ENCODE measurements around the gene NME7.
"Not testable (repeated sequence)": the region's sequence is repeated elsewhere in the genome, so short reads cannot be mapped to it uniquely, and the experiment has no call there.

Gene NME7

GRCh38 chr1:169126335-169126734 lies 241.3 kb downstream of the NME7 start:
- no peak for DNase-seq (ENCODE audit: low spot score)

- DNase-seq (ENCODE audit: low spot score) = not testable (repeated sequence)
These were observed 242.0 kb downstream of the NME7 start for GRCh38 chr1:169125597-169125996.

DNA sequence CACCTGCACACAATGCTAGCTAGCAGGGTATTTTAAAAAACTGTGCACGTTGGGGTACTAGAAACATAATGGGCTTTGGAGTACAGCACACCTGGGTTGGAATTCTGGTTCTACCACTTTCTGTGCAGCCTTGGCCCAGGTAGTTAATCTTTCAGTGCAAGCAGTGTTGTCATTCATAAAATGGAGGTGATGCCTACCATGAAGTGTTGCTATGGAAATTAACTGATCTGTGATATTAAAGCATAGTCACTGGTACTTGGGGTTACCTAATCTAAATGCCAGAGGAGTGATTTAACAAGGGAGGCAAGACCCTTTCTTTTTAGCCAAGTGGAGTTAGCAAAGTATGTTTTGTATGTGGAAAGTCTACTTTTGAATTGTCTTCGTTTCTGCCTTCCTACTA lies 243.1 kb downstream of the NME7 start:
- DNase-seq (ENCODE audit: low spot score) = no peak

- DNase-seq (ENCODE audit: low spot score) = no peak
These were observed 244.6 kb downstream of the NME7 start for GRCh38 chr1:169122976-169123375.

DNA sequence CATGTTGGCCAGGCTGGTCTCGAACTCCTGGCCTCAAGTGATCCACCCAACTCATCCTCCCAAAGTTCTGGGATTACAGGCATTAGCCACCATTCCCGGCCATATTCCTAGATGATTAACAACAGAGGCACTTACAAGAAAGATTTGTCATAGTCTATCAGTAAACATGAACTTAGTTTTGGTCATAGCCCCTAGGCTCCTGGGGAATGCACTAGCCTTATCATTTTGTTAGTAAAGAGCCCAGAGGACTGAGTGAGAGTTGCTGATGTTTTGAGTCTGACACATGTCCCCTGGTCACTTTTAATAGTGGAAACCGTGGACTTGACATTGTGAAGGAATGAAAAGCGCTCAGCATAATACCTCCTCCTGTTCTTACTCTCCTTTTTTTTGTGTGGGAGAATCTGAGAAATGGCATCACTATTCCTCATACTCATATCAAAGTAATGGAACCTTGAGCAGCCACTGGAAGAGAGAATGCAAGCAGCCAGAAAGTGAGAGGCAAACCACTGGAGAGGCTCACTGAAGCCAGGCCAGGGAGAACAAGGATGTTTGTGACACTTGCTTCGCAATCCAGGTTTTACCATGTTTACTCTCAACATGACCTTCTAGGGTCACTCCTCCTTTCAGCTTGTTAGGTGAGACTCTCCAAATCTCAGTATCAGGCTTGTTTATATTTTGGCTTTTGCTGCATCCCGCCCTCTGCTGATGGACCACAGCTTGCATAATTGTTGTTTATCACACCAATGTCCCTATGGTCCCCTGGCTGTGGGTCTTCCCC lies 246.3 kb downstream of the NME7 start:
- DNase-seq (ENCODE audit: low spot score) = no peak

DNA sequence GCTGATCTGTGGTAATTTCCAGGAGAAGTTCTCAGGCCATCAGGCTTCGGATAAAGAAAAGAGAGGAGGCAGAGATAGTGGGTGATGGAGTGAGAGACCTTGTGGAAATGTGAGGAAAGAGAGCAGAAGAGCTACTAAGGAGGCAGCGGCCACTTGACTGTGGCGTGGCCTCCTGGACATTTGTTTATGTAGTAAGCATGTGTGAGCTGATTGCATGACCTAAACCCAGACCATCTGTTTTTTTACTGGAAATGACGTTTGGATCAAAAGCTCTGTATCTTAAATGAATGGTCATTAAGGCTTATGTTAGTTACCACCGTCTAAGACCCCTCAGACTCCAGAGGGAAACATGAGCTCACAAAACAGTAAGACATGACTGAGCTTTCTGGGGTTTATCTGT lies 247.5 kb downstream of the NME7 start:
- no peak for DNase-seq (ENCODE audit: low spot score)

GRCh38 chr1:169119405-169119804 lies 248.2 kb downstream of the NME7 start:
- DNase-seq (ENCODE audit: low spot score) = no peak

DNA sequence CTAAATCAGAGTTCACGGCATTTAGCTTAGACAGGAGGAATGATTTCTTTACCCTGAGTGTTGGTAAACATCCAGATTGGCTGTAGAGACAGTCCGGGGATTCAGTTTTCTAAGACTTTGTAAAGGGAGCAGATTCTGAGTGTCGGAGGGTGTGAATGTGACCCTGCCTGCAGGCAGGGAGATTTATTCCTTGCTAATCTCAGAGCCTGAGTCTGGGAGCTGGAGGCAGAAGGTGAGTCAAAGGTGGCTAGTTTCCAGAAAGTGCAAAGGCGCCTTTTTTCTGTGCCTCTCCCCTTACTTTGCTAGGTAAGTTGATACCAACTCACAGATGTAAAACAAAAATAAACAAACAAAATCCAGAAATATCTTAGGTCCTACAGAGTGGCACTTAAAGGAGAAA lies 249.4 kb downstream of the NME7 start:
- no peak for DNase-seq (ENCODE audit: low spot score)

GRCh38 chr1:169117599-169117998 lies 250.0 kb downstream of the NME7 start:
- no peak for DNase-seq (ENCODE audit: low spot score)

DNA sequence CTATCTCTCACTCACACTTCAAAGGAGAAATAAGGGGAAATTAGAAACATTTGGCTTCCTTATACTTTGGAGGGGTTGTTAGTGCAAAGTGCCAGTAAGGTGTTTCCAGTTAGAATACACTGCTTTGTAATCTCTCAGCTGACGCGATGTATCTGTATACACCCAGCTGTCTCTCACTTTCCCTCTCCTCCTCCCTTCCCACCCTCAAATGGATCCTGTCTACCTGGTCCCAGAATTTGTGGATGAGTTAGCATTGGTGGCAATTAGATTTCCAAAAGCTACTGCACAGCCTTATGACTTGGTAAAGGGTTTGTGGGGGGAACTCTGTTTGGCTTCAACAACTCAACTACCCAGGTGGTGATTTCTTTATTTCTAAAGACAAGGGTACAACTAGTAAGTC lies 250.6 kb downstream of the NME7 start:
- no peak for DNase-seq (ENCODE audit: low spot score)

DNA sequence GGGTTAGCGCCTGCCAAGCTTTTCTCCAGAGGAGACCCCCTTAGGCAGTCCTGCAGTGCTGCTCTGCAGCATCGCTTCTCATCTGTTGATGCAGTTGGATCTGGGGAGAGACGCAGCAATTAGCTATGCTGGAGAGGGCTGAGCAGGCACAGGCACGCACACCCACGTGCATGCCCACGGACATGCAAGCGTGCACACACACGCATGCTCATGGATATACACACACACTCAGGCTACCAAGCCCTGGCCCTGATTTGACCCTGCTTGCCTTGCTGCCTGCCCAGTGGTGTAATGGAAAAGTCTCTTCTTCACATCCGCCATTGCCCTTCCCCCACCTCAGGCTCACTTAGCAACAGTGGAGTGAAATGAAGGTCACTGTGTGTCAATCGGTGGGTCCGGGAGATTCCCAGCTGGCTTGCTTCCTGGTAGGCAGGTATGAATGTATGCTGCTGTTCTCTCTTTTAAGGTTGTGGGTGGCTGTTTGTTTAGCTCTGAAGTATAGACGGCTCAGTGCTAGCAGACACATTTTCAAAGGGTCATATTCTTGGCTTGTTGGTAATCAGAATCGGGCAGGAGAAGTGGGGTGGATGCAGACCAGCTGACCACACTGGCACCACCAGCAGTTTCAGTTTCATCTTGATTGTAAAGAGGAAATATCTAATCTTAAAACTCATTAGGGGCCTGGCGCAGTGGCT lies 251.6 kb downstream of the NME7 start:
- no peak for DNase-seq (ENCODE audit: low spot score)

DNA sequence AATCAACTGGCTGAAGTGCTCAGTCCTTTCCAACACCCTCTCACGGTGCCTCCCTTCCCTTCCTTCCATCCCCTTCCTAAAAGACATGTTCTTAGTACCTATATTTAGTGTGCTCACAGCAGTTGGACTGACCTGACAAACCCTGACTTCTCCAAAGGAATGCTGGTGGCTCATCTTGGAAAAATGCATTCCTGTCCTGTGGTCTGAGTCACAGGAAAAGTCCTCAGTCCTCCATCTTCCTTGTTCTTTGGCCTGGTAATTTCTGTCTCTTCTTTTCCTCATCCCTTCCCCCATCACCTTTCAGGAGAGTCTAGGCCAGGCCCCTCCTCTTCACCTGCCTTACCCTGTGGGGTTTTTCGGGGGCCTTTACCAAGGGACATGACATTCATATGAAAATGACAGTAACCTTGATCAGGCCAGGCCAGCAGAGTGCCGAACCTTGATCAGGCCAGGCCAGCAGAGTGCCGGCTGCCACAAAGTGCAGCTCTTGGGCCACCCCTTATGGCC lies 253.9 kb downstream of the NME7 start:
- DNase-seq (ENCODE audit: low spot score) = no peak

GRCh38 chr1:169112241-169112640 lies 255.4 kb downstream of the NME7 start:
- DNase-seq (ENCODE audit: low spot score) = no peak

DNA sequence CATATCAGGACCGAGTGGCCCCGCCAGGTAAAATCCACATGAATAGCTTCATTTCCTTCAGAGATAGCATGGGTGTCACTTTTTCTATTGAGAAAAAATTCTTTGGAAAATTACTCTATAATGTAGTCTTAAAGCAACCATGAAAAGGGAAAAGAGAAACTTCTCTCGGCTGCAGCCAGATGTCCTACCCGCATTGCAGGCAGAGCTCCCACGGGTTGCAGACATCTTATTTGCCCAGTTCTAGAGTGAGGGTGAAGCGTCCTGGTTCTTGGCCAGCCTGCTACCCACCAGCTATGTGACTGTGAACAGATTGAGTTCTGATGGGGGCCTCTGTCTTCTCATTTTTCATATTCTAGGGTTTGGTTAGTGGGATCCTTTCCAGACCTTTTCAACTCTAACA lies 256.1 kb downstream of the NME7 start:
- DNase-seq (ENCODE audit: low spot score) = no peak

DNA sequence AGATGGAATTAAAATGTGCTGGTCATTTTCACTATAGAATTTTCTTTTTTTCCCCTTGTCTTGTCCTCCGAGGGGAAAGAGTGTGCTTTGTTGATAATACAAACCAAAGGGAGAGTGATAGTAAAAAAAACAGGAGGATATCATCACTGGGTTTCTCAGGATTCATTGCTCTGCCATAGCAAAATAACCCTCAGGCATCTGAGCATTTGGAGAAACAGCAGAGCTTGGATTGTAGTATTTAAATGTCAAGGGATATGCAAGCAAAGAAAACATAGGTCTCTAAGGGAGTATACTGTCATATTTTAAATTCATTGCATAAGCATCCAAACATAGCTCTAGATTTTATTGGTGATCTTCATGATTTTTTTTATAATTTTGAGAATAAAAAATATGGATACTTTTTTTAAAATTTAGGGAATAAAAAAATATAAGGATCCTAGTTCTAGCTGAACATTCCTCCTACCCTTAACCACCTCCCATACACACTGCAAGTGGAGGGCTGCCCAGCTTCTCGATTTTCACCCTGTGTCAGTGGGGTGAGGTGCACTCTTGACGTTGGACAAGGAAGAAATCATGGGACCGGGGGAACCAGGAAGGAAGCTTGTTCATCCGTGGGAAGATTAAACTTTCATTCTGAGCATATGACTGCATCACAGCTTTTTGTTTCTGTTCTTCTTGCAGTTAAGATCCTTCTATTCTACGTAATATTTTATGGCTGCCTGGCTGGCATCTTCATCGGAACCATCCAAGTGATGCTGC lies 256.7 kb downstream of the NME7 start:
- DNase-seq (ENCODE audit: low spot score) = no peak

DNA sequence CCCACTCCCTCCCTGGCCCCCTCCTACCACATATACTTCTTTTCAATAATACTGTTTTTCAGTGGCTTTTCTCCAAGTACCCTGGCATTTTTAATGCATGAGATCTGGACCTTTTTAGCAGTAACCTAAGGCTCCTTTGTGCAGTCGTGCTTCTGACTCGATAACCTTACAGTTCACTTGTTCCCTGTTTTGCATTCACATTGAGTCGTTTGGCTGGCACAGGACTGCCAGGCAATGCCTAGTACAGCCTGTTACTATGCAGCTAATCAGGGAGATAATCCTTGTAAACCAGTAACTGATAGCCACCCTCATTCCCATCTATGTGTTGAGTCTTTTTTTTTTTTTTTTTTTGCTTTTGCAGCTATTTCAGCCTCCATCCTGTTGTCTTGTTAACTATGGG lies 257.4 kb downstream of the NME7 start:
- no peak for DNase-seq (ENCODE audit: low spot score)

DNA sequence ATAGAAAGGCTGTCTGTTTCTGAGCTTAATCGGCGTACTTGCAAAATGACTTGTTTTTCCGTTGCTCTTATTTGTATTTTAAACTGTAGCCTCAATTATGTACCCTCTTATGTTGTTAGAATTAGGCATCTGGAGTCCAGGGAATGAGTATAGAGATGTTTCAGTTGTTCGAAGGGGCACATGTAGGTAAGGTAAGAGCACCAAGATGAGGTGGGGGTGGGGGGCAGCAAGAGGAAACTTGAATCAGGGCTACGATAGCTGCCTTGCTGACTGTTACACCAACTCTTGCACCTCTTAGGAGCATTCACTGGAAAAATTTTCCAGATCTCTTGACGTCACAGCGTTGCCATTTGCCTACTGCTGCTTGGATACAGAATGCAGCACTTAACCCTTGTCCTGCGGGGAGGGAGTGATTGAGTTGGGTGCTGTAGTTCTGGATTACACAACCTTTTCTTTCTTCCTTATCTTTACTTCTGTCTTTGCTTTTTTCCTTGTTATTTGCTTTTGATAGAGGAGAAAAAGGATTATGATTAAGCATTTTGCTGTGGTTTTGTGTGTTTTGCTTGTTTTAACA lies 257.9 kb downstream of the NME7 start:
- DNase-seq (ENCODE audit: low spot score) = no peak

DNA sequence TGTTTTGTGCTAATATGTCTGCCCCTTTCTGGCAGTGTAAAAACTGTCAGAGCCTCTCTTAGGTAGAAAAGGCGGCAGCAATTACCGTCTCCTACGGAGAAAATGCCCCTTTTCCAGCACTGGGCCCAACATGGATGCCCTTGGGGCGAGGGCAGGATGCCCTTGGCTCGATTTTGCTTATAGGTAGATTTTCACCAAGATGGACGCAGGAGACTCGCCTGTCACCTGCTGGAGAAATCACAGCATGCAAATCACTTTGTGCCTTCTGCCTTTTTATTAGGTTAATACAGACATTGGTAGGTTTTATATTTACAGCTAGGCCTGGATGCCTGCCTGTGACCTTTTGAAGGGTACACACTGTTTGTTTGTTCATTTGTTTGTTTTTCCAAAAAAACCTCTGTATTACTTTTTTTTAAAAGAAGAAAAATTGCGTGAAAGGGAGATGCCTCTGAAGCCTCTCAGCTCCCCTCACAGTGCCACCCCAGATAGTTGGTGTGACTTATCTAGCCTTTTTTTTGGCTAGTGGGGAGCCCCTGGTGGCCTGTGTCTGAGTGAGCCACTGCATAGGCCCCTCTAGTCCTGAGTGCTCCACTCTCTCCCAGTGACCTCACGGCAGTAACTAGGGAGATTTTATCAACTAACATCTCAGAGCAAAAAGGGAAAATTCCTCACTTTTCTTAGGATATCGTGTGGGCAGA lies 258.6 kb downstream of the NME7 start:
- no peak for DNase-seq (ENCODE audit: low spot score)

DNA sequence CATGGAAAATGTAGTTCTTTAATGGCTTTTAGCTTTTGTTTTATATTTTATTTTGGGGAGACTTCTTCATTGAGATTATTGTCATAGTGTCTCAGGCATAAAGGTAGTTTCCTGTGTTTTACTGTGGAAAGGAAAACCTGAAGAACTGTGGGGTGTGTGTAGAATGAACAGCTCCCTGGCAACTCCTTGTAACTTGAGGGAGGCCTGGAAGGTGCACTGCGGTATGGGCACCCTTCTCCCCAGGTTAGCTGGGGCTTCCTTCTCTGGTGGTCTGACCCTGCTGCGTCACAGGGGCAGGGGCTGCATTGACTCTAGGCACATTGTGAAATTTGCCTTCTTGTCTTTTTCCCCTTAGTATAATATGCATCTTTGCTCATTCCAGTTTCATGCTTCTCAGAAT lies 259.4 kb downstream of the NME7 start:
- no peak for DNase-seq (ENCODE audit: low spot score)

DNA sequence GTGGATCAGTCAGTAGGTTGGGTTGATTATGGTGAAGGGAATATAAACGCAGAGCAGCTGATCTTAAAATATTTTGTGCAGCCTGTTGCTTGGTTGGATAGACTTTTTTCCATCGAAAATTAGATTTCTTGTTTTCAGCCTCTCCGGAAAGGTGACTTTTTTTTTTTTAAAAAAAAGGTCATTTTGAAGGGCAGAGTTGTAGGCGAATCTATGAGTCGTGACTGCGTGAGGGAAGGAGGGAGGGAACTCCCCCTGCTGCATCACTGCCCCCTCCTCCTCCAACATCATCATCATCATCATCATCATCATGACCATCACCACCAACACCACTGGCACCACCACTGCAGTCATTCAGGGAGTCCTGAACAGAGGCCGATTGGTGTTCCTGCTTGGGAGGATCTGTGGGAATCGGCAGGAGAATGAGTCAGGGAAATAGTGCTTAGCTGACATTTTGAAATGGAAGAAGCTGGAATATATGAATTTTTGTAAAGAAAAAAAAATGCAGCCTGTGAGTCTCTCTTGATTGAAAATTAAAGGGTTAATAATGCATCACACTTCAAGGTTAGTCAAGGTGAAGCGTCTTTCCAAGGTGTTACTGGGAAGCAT lies 259.9 kb downstream of the NME7 start:
- DNase-seq (ENCODE audit: low spot score) = no peak

GRCh38 chr1:169106921-169107602 lies 260.5 kb downstream of the NME7 start:
- no peak for DNase-seq (ENCODE audit: low spot score)
